ENCODE data around the gene CD247. TPM values are rescaled to one million over a fixed set of nuclear protein-coding genes. Genes with fewer than 3 reads are reported as not detected.

Gene CD247
- total and polyA plus RNA-seq, 9 of the 15 experiments (the other 6 are each of a cell fraction or from before 2014, with no cell fraction given): 0.08 to 0.42 (median 0.28) TPM; not detected in 5

DNA sequence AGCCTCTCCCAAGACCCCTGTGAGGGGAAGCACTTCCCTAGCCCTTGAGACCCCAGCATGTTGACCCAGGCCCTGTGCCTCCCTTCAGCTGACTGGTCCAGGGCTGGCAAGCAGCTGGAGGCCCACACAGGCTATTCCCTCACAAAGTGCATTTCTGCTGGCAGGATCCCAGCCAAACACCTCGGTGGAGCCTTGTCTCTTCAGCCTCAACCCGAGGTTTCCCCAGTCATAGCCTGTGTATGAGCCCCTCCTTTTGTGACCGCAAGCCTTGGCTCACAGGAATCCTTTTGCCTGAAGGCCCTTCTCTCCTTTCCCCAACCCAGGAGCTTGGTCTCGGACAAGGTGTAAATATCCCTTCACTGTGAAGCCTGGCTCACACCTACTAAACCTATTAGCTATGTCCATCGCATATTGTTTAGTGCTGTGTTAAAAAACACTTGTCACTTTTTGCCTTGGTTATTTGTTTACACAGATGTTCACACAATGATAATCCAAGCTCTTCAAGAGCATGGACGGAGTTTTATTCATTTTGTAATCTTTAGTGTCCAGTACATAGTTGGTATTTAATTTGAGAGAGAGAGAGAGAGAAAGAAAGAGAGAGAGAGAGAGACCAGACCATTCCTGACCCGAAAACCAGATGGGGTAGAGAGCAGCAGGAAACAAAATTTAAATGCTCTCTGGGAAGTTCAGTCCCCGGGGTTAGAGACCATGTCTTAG is 8.5 kb upstream of the CD247 start:
- Histone ChIP-seq H3K27ac (ENCODE audit: extremely low read depth, low read depth, low read length) (no peak overlapping the region), H3K4me1 (replicated peaks in 1 of 2; ENCODE audit: control insufficient read depth in 2 of 2, insufficient read depth in 2 of 2, low read length in 2 of 2) (peaks cover 5 to 19% of the 10 kb centered on the region in 2 experiments; a peak in 3 of 5 replicates), H4K20me1 (replicated peaks; ENCODE audit: control insufficient read depth, insufficient read depth, low read length) (no peaks in the 10 kb centered on the region), H3K9me1 (ENCODE audit: control insufficient read depth, insufficient read depth, low read length) (no peaks in the 10 kb centered on the region), H3K9me3 (replicated peaks; ENCODE audit: control insufficient read depth, insufficient read depth, low read depth, low read length) (no peaks in the 10 kb centered on the region), H3K27me3 (ENCODE audit: control insufficient read depth in 2 of 2, insufficient read depth in 2 of 2, low read length in 2 of 2) (peaks cover 0 to 8% of the 10 kb centered on the region in 2 experiments; a peak in 1 of 5 replicates), H3K79me2 (ENCODE audit: control insufficient read depth, insufficient read depth, low read length) (no peaks in the 10 kb centered on the region), H3K4me3 (no peak overlapping the region), H2AFZ (ENCODE audit: low read depth, low read length) (peak overlapping the region; percentile 67), H3K9ac (ENCODE audit: insufficient read depth in 1 of 2, low read depth in 2 of 2, low read length in 2 of 2) (peak overlapping the region in 1 of 2 experiments; percentile 62; a peak in 2 of 4 replicates), H3K36me3 (ENCODE audit: control insufficient read depth, insufficient read depth, low read length) (no peaks in the 10 kb centered on the region), H3K4me2 (ENCODE audit: insufficient read depth, low read length) (peak overlapping the region; percentile 28; the same call in 1 of the 2 replicates)
- CTCF ChIA-PET (ENCODE audit: low intra/inter-chr PET ratio): no interaction called here
- WGBS (ENCODE audit: insufficient coverage, low coverage, missing lambda C conversion rate): 13% methylated on average over 8 of the region's 8 CpGs
- in situ Hi-C loops (cut with MboI) (loop anchor here (5.0 kb wide), 2 partner anchors 260 to 460 kb away; no protein-coding TSS in a partner anchor), intact Hi-C loops (cut with micrococcal nuclease) (no loop called here)
- FAIRE-seq: no peak
- peak in 2 of 4 experiments; percentile 18 to 28 for DNase-seq (ENCODE audit: extremely low read depth in 1 of 4, low spot score in 3 of 4)
- peak; percentile 73 for ATAC-seq
- BruUV-seq (replicated peaks): no TSS peak
- POLR2A ChIA-PET: interaction anchor here (0.7 to 2.0 kb wide), 7 partner anchors 10 to 307 kb away, joined by 3 to 6 read pairs (median 4); partner anchors contain the start of gene POU2F1
- TF ChIP-seq HDAC1 (IDR thresholded peaks at IDR 0.05) (no peak), RBM17 (IDR thresholded peaks at IDR 0.05; ENCODE audit: borderline replicate concordance, low read depth, low read length) (no peak), PBX2 (CRISPR knock-in tag; IDR thresholded peaks at IDR 0.05; ENCODE audit: low read depth) (no peak), PBX2 (tag; conservative IDR thresholded peaks at IDR 0.05; ENCODE audit: low read depth) (no peak), SOX6 (IDR thresholded peaks at IDR 0.05) (peak; percentile 36; the same call in 1 of the 2 replicates), SP2 (IDR thresholded peaks at IDR 0.05; ENCODE audit: extremely low read depth, low read depth, low read length, poor library complexity, severe bottlenecking) (no peak), NFXL1 (CRISPR knock-in tag; IDR thresholded peaks at IDR 0.05) (no peak), RCOR1 (IDR thresholded peaks at IDR 0.05; ENCODE audit: borderline replicate concordance in 1 of 2, low read depth in 2 of 2, low read length in 2 of 2) (no peak), DMBX1 (CRISPR knock-in tag; IDR thresholded peaks at IDR 0.05; ENCODE audit: borderline replicate concordance) (no peak), NFYB (IDR thresholded peaks at IDR 0.05; ENCODE audit: extremely low read depth, insufficient read length) (no peak), ZNF511 (CRISPR knock-in tag; IDR thresholded peaks at IDR 0.05) (no peak), TRIM25 (IDR thresholded peaks at IDR 0.05; ENCODE audit: borderline replicate concordance) (no peak), PHF20 (IDR thresholded peaks at IDR 0.05; ENCODE audit: partially characterized antibody) (no peak), MTA1 (IDR thresholded peaks at IDR 0.05; ENCODE audit: borderline replicate concordance) (peak; percentile 41; the same call in 1 of the 2 replicates), NR2C2 (CRISPR knock-in tag; IDR thresholded peaks at IDR 0.05) (no peak), NR2C2 (tag; IDR thresholded peaks at IDR 0.05) (no peak), HMG20A (CRISPR knock-in tag; conservative IDR thresholded peaks at IDR 0.05) (no peak), GTF2F1 (IDR thresholded peaks at IDR 0.05; ENCODE audit: low read depth, low read length) (no peak)
